ENCODE data around the gene ABRAXAS1.

The ABRAXAS1 gene

DNA sequence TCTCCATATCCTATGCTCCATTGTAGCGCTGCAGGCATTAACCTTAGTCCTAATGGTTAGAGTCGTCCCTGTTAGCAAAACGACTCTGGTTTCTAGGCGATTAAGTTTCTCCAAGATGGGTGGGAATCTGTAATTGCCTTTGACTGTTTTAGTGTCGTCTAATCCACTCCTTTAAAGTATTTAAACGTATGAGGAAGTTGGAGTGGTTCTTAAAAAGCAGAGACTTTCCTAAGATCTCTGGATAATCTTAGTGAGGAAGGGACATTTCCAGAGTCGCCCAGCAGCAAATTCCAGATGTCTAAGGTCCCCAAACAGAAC lies 28.8 kb downstream of the ABRAXAS1 start:
- intact Hi-C loops (cut with DNase I): loop anchor here (10.0 kb wide), 1 partner anchor 171 kb away; the partner anchor contains the start of gene COQ2
- no peak for DNase-seq

DNA sequence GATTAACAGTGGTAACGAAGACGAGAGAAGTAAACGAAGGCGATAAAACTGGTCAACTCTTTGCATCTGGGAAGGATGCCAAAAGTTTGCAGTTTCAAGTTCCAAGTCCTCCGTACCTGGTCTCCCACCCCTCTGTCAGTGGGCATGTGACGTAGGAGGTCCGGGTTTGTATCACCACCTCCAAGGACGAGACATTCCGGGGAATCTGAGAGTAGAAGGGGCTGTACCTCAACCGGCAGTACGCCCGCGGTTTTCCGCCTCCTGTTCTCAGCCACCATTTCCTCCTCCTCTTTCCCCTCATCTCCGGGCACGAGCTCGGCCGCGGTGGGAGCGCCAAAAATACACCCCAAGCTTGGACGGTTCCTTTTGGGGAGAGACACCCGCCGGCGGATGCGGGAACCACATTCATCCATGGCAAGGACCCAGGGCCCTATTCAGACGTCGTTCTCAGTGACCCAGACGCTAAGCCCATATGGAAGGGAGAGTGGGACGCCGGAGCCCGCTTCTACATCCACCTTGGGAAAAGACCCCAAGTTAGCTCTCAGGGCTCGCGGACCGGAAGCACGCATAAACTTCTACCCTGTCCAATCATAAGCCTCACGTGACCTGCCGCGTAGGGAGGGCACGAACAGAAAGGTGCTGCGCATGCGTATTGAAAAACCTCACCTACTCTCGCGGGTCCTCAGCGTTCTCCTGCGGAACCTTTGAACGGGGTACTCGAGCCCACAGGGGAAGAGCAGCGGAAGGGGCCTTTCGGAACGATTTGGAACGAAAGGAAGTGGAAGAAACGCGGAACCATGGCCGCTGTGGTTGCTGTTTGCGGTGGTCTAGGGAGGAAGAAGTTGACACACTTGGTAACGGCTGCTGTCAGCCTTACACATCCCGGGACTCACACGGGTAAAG lies 29.4 kb downstream of the ABRAXAS1 start, which contains the start of the genes HELQ and MRPS18C:
TSS of gene HELQ (minus strand) at position 543 of the 903 bp plus-strand sequence. CDS start at position 413, 130 bp downstream.
TSS of gene MRPS18C (plus strand) at position 778 of the 903 bp plus-strand sequence. CDS start at position 798, 20 bp downstream.
- peak; percentile 87 to 98 (median 95) for DNase-seq
- intact Hi-C loops (cut with DNase I): loop anchor here (10.0 kb wide), 1 partner anchor 171 kb away; the partner anchor contains the start of gene COQ2

DNA sequence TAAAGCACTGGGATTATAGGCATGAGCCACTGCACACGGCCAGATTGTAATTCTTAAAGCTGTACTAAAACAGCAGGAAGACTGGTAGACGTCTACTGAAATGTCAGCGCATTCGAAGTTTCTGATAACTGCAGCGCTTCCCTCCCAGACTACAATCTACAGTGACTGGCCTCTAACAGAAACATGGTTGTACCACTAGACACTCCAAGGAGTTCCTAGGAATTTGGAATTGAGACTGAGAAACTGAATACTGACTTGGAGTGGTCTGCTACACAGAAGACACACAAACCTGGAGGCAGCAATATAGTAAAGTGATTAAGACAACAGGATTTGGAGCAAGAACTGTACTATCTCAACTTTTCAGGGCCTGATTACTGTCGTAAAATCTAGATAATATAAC lies 30.2 kb downstream of the ABRAXAS1 start:
- intact Hi-C loops (cut with DNase I): loop anchor here (10.0 kb wide), 1 partner anchor 170 kb away; the partner anchor contains the start of gene COQ2
- DNase-seq: no peak

DNA sequence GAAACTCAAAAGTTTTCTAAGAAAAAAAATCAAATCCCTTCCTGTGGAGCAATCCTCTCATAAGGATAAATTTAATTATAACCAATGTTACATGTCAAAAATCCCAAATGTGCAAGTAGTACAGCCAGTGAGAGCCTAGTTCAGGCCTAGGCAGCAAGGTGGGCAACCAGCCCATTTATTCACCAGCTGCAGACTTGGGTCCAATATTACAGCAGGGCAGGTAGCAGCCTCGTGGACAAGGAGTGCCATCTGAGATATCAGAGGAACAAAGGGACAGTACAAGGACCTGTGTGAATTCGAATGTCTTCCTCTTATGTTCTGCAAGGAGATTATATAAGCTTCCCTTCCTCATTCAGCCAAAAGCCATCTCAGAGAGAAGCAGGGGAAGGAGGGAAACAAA lies 35.9 kb downstream of the ABRAXAS1 start:
- intact Hi-C loops (cut with DNase I): no loop called here
- DNase-seq: peak in 6 of 42 donors; percentile 8 to 54 (median 18)

DNA sequence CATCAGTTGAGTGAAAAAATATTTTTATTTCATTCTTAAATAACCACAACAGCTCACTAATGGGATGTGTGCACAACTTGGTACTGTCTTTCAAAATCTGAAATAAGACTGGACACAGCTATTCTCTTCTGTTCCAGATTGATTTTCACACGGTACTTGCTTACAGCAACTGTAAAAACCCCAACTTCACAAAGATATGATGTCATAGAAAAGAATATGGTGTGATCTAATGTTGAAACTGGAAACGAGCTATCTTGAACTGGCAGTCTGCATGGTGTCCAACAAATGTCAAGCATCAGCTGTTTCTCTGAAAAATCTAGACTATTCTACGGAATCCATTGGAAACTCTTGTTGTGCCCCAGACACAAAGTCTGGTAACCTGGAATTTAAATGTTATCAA lies 44.0 kb downstream of the ABRAXAS1 start:
- no peak for DNase-seq
- intact Hi-C loops (cut with DNase I): no loop called here

DNA sequence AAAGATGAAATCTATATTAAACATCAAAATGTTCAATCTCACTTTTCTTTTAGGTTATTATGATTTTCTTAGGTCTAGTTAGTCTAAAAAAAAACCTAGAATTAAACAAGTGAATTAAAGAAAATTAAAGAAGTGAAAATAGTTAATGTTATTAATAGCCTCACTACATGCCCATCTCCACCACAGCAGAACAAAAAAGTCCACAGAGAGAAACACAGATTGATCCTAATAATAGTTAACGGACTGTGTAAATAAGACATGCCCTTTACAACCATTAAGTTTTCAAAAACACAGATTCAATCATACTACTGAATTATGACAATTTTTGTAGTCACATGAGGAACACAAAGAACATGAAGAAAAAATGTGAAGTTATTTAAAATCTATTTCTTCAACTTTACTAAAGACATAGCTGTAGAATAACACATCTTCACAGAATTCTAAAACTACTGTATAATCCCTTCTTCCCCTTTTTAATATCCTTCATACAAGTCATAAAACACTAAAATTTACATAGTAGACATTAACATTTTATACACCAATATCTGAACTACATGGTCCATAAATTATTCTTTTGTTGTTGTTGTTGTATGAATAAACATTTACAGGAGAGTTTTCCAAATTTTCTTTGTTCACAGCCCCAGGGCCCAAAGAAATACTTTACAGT lies 44.6 kb downstream of the ABRAXAS1 start:
- DNase-seq: no peak
- intact Hi-C loops (cut with DNase I): no loop called here

DNA sequence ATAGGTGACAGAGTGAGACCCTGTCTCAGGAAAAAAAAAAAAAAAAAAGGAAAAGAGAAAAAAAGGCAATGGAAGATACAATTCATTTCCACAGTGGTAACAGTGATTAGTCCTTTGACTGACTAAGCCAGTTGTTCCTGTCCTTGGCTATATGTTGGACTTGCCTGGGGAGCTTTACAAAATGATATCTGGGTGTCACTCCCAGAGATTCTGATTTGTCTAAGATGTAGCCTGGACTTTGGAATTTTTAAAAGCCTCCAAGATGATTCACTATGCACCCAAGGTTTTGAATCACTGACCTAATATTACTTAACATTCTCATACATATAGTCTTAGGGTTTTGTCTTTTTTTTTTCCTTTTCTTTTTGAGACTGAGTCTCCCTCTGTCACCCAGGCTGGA lies 46.2 kb downstream of the ABRAXAS1 start:
- DNase-seq: no peak
- intact Hi-C loops (cut with DNase I): no loop called here

DNA sequence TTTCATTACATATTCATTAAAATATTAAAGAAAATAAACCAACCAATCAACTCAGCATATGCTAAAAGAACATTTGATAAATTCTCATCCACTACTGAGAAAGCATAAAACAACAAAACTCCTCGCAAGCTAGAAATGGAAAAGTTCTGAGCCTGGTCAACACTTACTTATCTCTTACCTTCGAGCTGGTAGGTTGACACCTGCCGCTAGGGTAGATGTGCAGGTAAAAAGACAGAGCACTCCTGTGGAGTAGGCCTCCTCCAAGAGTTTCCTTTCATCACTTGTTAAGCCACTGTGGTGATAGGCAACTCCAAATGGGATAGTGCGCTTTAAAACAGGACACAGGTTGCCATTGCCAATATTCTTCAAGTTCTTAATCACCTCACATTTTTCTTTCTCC lies 48.2 kb downstream of the ABRAXAS1 start:
- intact Hi-C loops (cut with DNase I): no loop called here
- DNase-seq: no peak

DNA sequence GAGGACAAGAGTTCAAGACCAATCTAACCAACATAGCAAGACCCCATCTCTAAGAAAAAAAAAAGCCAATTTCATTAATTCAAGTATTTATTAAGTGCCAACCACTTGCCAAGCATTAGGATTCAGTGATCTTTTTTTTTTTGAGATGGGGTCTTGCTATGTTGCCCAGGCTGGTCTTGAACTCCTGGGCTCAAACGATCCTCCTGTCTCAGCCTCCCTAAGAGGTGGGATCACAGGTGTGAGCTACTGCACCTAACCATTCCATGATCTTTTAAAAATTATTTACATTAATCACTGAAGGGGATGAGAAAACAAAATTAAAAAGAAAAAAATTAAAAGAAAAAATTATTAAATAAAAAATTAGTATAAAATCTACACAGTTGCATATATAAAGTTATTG lies 53.7 kb downstream of the ABRAXAS1 start:
- intact Hi-C loops (cut with DNase I): no loop called here
- DNase-seq: no peak

DNA sequence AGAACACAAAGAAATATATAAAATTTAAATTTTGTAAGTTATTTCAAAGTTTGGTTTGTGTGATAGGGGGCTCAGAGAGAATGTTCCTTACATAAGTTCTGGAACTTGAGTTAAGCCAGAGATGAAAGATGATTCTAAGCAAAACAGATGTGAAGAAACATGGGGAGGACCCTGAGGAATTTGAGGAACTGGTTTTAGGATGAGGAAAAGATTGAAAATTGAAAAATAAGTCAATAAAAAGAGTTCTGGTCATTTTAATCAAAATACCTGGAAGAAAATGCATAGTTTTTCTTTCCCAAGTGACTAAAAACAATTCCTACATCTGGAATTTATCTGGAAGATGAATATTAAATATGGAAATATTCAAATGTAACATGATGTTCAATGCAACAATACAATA lies 66.7 kb downstream of the ABRAXAS1 start:
- DNase-seq: no peak
- intact Hi-C loops (cut with DNase I): no loop called here

DNA sequence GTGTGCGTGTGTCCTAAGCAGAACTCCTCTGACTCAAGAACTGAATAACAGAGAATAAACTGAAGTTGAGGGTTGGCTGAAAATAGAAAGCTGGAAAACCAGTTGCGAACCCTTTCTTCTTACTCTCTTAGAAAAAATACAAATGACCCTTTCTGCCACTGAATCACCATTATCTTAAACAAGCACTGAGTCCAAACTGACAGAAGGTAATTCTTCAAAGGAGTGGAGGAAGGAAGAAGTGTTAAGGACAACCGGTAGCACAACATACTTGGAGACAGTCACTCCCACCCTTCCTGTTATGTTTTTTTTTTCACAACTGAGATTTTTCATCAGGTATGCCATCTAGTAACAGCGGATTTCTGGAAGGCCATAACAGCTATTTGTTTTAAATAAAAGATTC lies 67.3 kb downstream of the ABRAXAS1 start:
- DNase-seq: no peak
- intact Hi-C loops (cut with DNase I): no loop called here

DNA sequence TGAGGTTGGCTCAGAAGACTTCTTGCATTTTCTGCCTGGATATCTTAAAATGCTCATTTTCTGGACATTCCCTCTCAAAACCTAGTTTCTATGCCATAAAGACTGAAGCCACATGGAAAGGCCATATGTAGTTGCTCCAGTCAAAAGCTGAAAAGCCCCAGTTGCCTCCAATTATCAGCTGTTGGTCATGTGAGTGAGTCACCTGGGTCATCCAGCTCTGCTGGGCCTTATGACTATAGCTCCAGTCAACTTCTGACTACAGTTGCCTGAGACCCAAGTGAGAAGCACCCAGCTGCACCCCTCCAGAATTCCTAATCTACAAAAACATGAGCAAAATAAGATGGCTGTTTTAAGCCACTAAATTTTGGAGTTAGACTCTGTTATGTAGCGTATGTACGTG lies 71.2 kb downstream of the ABRAXAS1 start:
- intact Hi-C loops (cut with DNase I): no loop called here
- no peak for DNase-seq

All from head of caudate nucleus (tissue), 42 donors.